GM21515 (cell line): ENCODE data around the gene ACOX2.

Source experiments
- ATAC-seq: cut with Tn5 transposase; IDR thresholded peaks from one replicate; pipeline ENCODE4 v1.9.1; 2021; ENCODE audit not compliant: unreplicated experiment

The ACOX2 gene

GRCh38 chr3:58566398-58567250 lies 29.6 kb upstream of the ACOX2 start:
- ATAC-seq, result no peak

GRCh38 chr3:58565621-58566397 lies 28.8 kb upstream of the ACOX2 start:
- no peak for ATAC-seq

DNA sequence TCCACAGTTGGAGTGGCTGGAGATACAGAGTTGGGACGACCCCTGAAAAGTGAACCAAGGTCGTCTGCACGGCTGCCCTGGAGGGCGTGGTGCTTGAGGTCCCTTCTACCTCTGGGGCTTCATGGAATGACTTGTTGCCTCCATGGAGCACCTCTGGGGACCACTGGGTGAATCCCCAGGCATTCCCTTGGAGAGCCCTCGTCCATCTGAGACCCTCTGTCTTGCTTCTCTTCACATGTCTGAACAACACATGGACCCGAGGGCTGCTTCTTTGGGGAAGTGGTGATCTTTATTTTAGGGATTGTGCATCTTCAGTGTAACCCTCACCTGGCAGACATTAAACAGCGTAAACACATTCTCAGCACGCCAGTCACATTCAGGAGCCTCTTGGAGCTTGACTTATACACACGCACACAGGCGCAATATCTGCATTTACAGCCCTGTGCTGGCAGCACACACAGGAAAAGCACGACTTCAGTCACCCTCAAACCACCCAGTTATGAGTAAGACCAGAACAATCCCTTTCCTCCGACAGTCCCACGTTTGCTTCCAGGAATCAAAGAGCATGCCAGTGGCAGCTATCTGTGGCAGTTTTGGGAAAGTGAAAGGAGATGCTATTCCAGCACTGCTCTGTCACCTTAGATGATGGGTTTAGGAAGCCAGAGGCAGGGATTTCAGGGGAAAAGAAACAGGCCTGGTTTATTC lies 27.6 kb upstream of the ACOX2 start:
- no peak for ATAC-seq

DNA sequence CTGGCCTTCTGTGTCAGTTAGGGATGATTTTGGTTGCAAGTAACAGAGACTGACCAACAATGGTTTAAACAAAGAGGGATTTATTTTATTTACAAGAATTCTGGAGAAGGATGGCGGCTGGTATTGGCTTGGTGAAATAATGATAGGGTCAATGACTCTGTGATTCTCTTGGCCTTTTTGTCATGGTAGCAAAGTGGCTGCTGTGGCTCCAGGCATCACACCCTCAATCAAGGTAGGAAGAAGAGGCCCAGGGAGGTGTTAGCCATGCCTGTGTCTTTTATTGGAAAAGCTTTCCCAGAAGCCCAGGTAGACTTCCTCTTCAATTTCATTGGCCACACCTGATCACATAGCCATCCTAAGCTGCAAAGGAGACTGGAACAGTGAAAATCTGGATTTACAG lies 27.1 kb upstream of the ACOX2 start:
- no peak for ATAC-seq

GRCh38 chr3:58563386-58564035 lies 26.5 kb upstream of the ACOX2 start:
- ATAC-seq, result no peak

DNA sequence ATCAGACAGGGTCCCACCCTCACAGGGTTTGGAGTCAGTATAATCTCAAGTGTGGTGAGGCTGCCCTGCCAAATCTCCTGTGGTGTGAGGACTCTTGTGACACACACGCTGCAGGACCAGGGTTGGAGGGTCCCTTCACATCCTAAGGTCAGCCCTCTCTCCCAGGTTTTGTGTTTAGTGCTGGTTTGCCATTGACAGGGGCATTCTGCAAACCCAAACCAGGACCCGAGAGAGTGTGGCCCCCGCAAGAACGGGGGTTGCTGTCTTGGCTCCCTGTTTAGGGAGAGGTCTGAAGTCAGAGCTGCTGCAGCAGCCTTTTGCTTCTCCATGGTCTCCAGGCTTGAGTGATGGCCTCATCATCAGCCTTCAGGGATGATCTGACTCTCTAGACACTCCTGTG lies 25.5 kb upstream of the ACOX2 start:
- ATAC-seq, result no peak

GRCh38 chr3:58560771-58561311 lies 23.9 kb upstream of the ACOX2 start:
- no peak for ATAC-seq

DNA sequence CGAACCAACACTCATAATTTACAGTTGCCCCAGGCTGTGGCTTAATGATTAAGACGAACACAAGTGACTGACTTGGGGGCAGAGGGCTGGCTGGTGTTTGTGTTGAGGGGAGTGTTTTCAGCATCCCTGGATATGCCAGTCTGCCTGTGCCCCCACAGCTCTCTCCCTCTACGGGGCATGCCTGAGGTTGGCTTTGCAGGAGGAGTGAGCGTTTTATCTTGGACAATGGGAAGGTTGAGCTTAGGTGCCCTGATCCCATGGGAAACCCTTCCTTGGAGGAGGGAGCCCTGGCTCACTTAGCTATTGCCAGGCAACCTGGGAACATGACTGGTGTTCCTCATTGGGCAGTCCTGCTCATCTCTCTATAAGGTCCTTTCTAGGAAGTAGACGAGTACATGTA lies 22.6 kb upstream of the ACOX2 start:
- ATAC-seq, result no peak

GRCh38 chr3:58557491-58557890 lies 20.5 kb upstream of the ACOX2 start:
- ATAC-seq, result no peak

DNA sequence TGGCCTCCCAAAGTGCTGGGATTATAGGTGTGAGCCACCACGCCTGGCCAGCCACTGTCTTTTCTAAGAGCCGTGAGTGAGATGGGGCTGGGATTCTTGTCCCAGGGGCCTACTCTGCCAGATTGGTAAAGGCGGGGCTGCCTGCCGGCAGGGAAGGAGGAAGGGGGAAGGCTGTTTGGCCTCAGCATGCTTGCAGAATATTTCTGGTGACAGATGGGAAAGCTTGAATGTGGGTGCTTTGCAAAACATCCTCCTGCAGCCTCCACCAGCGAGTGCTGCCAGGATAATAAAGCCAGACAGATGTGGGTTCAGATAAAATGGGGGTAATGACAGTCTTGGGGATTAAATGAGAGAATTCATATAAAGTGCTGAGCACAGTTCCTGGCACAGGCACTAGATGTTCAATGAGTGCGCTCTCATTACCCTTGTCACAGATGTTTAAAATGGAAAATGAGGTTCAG lies 19.8 kb upstream of the ACOX2 start:
- ATAC-seq, result no peak

DNA sequence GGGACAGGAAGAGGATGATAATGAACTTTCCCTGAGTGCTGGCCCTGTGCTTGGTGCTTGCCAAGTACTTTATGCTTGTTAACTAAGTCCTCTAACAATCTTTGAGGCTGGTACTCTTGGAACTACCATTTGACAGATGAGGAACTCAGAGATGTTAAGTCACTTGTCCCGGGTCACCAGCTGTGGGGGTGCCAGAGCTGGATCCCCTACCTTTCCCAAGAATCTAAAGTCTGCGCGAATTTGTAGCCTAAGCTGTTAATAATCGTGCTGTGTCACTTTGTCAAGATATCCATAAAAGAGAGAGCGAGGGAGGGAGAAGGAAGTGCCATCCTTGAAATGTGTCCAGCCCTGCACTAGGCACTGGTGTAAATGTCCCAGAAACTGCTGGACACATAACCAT lies 19.0 kb upstream of the ACOX2 start:
- ATAC-seq, result no peak

DNA sequence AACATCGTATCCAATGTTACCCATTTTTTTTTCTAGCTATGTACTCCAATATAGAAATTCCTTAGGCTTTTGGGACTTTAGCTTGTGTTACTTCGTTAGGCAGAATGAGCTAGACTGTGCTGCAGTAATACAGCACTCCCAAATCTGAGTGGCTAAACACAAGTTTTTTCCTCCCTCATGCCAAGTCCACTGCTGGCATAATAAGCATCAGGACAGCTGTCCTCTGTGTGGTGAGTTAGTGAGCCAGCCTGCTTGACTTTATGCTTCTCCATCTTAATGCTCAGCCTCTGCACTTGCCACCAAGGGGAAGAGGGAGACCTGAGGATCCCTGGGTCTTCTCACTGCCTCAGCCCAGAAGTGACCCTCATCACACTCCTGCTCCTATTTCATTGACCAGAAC lies 18.2 kb upstream of the ACOX2 start:
- no peak for ATAC-seq

GRCh38 chr3:58553003-58553402 lies 16.0 kb upstream of the ACOX2 start:
- ATAC-seq, result no peak

GRCh38 chr3:58551636-58552180 lies 14.7 kb upstream of the ACOX2 start:
- no peak for ATAC-seq

DNA sequence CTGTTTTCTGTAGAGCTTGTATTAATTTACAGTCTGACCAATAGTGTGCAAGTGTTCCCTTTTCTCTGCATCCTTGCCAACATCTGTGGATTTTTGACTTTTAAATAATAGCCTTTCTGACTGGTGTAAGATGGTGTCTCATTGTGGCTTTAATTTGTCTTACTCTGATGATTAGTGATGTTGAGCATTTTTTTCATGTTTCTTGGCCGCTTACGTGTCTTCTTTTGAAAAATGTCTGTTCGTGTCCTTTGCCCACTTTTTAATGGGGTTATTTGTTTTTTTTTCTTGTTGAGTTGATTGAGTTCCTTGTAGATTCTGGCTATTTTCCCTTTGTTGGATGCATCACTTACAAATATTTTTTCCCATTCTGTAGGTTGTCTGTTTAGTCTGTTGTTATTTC lies 7.6 kb upstream of the ACOX2 start:
- no peak for ATAC-seq

GRCh38 chr3:58540176-58540858 lies 3.3 kb upstream of the ACOX2 start:
- ATAC-seq, result no peak

DNA sequence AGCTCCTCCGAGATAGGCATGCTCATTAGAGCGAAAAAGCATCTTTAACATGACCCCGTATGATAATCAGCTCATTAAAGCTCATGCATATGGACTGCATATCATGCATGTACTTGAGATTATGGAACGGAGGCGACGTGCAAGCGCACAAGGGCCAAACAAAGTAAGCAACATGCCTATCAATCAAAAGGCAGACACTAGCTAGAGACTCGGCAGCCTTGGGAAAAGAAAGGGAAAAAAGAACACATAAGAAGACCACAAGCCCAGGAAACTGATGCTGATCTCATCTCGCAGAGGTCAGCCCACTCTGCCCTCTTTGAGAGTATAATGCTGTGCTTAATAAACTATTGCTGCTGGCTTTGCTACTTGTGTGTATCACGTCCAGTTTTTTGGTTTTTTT lies 2.6 kb upstream of the ACOX2 start:
- no peak for ATAC-seq

DNA sequence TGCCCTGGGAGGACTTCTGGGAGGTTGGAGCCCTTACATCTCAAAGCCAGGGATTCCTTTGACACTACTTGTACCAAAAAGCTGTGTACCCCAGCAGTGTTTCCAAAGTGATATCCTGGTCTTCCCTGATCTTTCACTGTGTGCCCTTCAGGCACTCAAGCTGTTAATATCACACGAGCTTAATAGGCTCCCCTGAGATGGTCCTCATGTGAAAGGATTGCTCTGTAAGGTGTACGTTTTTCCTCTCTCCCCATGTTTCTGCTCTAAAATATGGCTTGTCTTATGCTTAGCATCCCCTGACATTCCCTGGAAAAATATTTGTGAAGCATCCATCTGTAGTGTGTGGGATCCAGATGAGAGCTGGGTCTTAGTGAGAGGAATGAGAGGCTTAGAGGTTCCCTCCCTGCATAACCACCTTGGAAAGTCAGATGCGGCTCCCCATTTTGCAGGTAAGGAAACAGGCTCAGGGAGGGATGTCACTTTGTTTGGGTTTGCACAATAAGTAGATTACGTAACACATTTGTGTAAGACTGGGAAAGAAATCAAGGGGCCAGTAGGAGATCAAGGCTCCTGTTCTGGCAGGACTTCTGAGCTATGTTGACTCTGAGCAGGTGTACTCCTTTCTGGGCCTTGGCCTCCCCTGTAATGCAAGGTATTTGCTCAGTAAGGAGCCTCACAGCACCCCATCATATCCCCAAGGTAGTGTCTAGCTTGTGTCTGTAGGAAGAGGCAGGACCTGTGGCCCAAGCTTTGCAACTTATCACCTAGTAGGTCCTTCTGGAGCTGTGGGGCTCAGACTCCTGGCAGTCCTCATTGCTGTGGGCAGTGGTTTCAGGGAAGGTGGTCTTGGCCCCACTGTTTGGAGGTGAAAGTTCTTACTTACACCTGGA lies 667 bp upstream of the ACOX2 start:
- ATAC-seq, result no peak
